Globus pallidus (tissue), 1 donor: ENCODE data around the gene AFAP1.

Source experiments
- DNase-seq: peaks from one replicate; pipeline ENCODE4 v3.0.0-alpha.2; 2015; ENCODE audit warnings: low spot score

AFAP1 gene

GRCh38 chr4:7767966-7768365, 171.7 kb downstream of the AFAP1 start:
- DNase-seq, result no peak

GRCh38 chr4:7767526-7767925, 172.1 kb downstream of the AFAP1 start:
- DNase-seq, result no peak

DNA sequence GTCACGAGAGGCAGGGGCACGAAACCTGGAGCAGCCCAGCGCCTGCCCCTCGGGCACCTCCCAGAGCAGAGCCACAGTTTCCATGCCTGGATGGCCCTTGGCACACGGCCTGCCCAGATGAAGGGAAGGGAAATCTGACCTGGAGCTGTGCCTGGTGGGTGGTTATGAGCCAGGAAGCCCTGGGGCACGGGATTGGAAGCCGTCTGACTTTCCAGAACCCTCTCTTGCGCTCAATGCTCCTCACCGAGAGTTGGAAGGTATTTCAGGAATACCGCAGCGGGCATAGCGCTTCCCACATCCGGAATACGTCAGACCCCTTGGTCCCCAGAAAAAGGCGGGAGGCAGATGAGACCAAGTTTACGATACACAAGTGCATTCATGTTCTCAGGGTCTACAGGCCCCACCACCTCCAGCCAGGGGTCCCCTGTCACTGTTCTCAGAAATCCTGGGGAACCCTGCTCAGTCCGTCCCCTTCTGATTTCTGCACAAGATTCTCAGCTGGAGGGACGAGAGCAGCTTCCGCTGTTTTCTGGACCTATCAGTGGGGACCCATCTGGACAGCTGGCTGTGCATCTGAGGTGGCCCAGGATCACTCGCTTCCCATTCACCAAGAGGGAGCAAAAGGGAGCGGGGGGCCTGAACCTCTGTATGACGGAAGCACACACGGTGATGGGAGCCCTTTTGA, 172.9 kb downstream of the AFAP1 start:
- no peak for DNase-seq

DNA sequence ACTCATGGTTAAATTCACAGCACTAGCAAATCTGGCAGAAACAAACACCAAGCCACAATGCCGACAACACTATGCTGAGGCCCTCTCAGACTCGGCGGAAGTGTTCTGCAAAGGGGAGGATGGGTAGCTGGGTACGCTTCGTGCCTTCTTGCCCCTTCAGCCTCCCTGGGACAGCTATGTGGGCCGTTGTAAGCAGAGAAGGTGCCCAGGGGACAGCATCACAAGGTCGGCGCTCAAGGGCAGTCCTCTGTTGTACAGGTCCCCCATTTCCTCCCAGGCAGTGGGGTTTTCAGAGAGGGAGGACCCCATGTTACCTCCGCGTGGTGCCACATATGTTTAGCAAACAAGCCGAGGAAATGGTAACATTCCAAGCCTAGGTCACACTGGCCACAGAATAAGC, 173.6 kb downstream of the AFAP1 start:
- DNase-seq, result no peak

- DNase-seq, result no peak
Measured at GRCh38 chr4:7765666-7766065, 174.0 kb downstream of the AFAP1 start.

DNA sequence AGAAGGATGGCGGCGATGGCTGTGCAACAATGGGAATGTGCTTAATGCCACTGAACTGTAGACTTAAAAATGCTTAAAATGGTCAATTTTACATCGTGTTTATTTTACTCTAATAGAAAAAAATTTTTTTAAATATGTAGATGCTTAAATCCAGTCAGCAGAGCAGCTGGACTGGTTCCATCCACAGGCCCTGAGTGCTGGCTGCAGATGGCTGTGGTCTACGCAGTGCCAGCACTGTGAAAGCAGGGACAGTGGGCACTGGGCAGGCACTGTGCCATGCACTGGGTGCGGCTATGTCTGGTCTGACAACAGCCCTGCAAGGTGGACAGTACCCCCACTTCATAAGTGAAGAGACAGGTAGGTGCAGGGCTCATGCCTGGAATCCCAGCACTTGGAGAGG, 175.2 kb downstream of the AFAP1 start:
- DNase-seq, result no peak

DNA sequence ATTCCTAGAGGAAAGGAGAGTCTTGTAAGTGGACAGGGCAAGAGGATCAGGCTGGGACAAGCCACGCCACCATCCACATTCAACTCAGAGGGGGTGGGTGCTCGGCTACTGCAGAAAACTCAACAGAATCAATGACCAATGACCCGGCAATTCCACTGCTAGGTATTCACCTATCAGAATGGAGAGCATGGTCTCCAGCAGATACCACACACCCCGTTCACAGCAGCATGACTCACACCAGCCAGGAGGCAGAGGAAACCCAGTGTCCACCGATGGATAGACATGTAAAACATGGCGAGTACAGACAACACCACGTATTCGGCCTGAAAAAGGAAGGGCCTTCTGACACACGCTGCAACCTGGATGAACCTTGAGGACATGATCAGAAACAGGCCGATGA, 175.9 kb downstream of the AFAP1 start:
- no peak for DNase-seq

DNA sequence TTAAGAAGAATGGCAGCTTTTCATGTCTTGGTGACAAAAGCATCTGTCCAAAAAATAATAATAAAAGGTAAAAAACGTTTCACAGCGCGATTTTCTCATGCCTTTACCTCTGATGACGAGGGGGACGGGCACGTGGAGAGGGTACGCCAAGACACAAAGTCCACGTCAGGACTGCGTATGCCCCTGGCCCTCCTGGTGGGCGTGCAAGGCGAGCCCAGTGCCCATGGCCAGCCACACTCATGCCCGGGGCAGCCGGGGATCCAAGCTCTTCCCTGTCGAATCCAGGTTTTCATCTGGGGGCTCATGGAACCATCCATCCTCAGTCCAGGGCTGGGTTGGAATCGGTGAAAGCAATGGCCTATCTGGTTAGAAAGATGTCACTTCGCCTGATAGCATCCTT, 176.6 kb downstream of the AFAP1 start:
- DNase-seq, result no peak

DNA sequence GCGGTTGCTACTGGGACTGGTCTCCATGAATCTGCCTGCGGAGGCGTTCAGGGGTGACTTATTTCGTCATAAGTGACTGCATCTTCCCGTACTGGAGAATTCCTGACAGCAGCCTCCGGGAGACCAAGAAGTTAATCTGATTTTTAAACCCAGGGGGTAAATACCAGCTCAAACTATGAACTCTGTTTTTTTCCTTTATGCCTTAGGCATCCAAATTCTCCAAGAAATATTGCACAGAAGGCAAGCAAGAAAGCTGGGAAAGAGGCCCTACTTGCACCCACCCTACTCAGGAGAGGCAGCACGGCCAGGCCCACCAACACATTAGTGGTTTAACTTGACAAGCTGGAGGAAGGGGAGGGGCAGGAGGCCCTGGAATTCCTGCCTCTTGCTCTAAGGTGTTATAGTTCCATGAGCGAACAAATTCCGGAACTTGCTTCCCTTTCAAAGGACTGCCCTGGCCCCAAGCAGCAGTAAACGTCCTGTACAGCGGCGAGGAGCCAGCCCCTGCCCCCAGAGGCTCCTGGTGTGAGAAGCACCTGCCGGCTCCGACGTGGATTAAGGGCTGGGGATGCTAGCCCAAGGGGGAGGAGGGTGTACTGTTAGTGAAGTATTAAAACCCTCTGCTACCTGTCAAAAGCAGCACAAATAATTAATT, 177.2 kb downstream of the AFAP1 start:
- no peak for DNase-seq

DNA sequence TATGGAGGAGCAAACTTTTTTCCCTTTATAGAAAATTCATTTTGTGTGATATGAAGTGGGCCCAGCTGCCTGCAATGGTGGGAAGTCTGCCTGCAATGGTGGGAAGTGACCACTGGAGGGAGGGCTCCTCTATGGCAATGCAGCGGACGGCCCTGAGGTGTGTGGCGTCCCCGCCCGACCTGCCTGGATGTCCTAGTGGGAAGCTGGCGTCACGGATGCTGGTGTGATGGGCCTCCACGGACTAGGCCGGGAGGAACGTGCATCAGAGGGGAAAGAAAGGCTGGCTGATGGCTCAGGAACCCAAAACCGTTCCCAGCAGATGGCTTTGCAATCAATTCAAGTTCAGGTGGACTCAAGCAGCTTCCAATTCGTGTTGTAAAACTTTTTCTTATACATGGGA, 177.9 kb downstream of the AFAP1 start:
- no peak for DNase-seq

- no peak for DNase-seq
Measured at GRCh38 chr4:7761312-7761711, 178.3 kb downstream of the AFAP1 start.

GRCh38 chr4:7760706-7761105, 179.0 kb downstream of the AFAP1 start:
- DNase-seq, result no peak

GRCh38 chr4:7760228-7760627, 179.4 kb downstream of the AFAP1 start:
- DNase-seq, result no peak

GRCh38 chr4:7759635-7760034, 180.0 kb downstream of the AFAP1 start:
- no peak for DNase-seq

DNA sequence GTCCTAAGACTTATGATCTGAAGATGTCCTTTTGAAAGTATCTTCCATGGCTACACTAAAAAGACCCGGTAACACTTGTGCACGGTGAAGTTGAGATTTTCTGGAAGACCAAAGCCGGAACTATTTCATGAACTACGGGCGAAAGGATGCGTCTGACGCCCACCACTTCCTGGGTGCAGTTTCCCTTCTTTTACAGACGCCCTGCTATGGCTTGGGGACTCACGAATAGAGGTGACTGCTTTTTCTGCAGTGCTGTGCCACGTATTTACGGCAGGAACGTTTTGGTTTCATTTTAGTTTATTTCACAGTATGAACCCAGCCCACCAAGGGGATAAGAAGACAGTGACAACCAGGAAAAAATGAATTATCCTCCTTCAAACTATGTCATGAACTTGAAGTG, 180.4 kb downstream of the AFAP1 start:
- no peak for DNase-seq

GRCh38 chr4:7758476-7758875, 181.2 kb downstream of the AFAP1 start:
- no peak for DNase-seq

GRCh38 chr4:7757501-7758471, 181.9 kb downstream of the AFAP1 start:
- DNase-seq, result no peak

DNA sequence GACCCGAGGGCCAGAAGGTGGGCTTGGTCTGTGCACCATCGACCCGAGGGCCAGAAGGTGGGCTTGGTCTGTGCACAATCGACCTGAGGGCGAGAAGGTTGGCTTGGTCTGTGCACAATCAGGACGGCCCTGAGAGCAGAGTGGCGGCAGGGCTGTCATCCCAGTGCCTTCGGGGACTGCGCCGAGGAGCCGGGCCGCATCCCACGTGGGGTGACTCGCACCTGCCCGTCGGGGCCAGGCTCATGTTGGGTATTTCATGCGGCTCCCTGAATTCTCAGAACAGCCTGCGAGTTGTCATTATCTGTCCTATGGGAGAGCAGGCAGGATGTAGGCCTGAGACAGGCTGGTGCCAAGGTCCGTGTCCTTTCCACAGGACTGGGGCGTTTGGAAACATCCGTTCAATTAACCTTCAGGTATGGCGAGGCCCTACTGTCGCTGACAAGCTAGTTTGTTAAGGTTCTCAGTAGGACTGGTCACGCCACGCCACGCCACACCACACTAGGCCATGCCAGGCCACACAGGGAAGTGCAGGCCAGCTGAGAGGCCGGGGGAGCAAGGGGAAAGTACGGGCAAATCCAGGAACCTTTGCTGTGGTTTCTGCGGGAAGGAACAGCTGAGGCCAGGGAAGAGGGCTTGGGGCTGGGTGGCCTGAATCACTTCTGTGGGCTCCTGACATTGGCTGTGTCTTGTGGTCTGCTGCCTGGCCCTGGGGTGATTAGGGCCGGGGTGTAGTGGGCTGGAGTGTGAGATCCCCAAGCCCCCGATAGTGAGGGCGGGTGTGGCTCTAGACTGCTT, 182.9 kb downstream of the AFAP1 start:
- no peak for DNase-seq

GRCh38 chr4:7756071-7756470, 183.6 kb downstream of the AFAP1 start:
- no peak for DNase-seq

GRCh38 chr4:7755561-7755960, 184.1 kb downstream of the AFAP1 start:
- DNase-seq, result no peak

DNA sequence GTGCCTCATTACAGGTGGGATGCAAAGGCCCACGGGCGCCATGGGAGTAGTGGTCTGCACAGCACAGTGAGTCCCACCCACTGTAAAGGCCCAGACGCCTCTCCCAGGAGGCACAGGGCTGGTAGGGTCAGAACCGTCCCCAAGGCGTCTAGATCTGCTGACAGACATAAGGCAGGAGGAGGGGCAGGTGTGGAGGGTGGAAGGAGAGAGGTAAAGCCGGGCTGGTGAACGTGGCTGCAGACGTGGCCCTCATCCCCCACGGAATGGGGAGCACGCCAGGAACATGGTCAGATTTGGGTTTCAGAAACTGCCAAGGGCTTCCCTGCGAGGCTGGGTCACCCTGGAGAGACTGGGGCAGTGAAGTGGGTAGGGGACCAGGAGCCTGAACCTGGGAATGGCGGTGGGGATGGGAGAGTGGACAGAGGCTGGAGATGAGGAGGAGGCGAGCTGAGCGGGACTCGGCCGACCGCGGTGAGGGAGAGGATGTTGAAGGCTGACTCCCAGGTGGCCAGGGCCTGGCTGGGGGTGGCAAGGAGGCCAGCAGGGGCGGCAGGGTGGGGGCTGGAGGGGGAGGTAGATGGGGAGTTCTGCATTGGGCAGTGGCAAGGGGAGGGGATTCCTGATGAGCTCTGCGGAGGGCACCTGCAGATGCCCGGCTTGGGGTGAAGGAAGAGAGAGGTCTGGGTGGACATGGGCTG, 184.9 kb downstream of the AFAP1 start:
- no peak for DNase-seq
